Peyer's patch (tissue), 4 donors: ENCODE data around the gene TLX2.

Experiments used
- POLR2A ChIP-seq, 2 donors: fragments of 450-650 bp; IDR thresholded peaks; one replicate each; pipeline ENCODE4 v1.5.1; 2017; ENCODE audit warnings: antibody characterized with exemption in 2 of 2, mild to moderate bottlenecking in 2 of 2, moderate library complexity in 2 of 2
- TF ChIP-seq, protein P1 (sequence below), 6 experiments: fragments of 450-650 bp in 4 of 6; fragments of 200-600 bp in 2 of 6; sonication (generic) in 1 of 6; IDR thresholded peaks; one replicate each; pipeline ENCODE4 v1.5.1; 2017 to 2019; ENCODE audit warnings: antibody characterized with exemption in 6 of 6, mild to moderate bottlenecking in 3 of 6, moderate library complexity in 1 of 6

DNA sequence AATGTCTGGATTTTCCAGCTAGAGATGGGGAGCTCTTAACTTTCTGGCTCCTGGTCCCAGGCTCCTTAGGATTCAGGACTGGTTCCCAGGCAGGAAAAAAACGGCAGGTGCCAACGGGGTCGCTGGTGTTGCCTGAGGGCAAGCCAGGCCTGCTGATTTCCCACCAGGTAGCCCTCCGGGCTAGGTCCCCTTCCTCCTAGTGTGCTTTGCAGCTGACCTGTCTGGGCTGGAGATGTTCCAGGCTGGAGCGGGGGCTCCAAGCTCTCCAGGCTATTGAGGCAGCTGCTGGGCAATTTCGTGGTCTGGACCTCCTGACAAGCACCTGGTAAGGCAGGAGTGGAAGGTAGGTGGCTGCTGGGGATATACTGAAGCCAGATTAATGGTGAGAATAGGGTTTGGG is 39.8 kb upstream of the TLX2 start:
- TF ChIP-seq, protein P1, sequence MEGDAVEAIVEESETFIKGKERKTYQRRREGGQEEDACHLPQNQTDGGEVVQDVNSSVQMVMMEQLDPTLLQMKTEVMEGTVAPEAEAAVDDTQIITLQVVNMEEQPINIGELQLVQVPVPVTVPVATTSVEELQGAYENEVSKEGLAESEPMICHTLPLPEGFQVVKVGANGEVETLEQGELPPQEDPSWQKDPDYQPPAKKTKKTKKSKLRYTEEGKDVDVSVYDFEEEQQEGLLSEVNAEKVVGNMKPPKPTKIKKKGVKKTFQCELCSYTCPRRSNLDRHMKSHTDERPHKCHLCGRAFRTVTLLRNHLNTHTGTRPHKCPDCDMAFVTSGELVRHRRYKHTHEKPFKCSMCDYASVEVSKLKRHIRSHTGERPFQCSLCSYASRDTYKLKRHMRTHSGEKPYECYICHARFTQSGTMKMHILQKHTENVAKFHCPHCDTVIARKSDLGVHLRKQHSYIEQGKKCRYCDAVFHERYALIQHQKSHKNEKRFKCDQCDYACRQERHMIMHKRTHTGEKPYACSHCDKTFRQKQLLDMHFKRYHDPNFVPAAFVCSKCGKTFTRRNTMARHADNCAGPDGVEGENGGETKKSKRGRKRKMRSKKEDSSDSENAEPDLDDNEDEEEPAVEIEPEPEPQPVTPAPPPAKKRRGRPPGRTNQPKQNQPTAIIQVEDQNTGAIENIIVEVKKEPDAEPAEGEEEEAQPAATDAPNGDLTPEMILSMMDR (IDR thresholded peaks at IDR 0.05): no peak
- TF ChIP-seq POLR2A (IDR thresholded peaks at IDR 0.05): no peak
